ENCODE data around the gene TRIM48.
"Not testable (repeated sequence)": the region's sequence is repeated elsewhere in the genome, so short reads cannot be mapped to it uniquely, and the experiment has no call there.

TRIM48 gene

GRCh38 chr11:55261855-55262254 lies at the start of gene TRIM48:
TRIM48 (plus strand) TSS chr11:55262155; CDS start chr11:55262268, 113 bp downstream.
- not testable (repeated sequence) for DNase-seq (ENCODE audit: low read depth); H3K9ac ChIP-seq (ENCODE audit: low read length); H3K4me3 ChIP-seq (ENCODE audit: low read length); H3K9me3 ChIP-seq (ENCODE audit: control insufficient read depth, low read length); H3K27me3 ChIP-seq (replicated peaks; ENCODE audit: control insufficient read depth, insufficient read depth, low read length); H3K4me1 ChIP-seq (ENCODE audit: control insufficient read depth, insufficient read depth, low read length); H3K36me3 ChIP-seq (ENCODE audit: control insufficient read depth, insufficient read depth, low read length, severe bottlenecking)

- not testable (repeated sequence) for H3K27me3 ChIP-seq (replicated peaks; ENCODE audit: control insufficient read depth, insufficient read depth, low read length); H3K9ac ChIP-seq (ENCODE audit: low read length); H3K4me3 ChIP-seq (ENCODE audit: low read length); H3K9me3 ChIP-seq (ENCODE audit: control insufficient read depth, low read length); H3K36me3 ChIP-seq (ENCODE audit: control insufficient read depth, insufficient read depth, low read length, severe bottlenecking); H3K4me1 ChIP-seq (ENCODE audit: control insufficient read depth, insufficient read depth, low read length); DNase-seq (ENCODE audit: low read depth)
Observed at GRCh38 chr11:55238316-55238715, 23.6 kb upstream of the TRIM48 start.

GRCh38 chr11:55263081-55263480 lies 1.1 kb downstream of the TRIM48 start:
- Histone ChIP-seq H3K9ac (ENCODE audit: low read length) (no peak overlapping the region), H3K4me1 (ENCODE audit: control insufficient read depth, insufficient read depth, low read length) (no peaks in the 10 kb centered on the region), H3K9me3 (ENCODE audit: control insufficient read depth, low read length) (no peaks in the 10 kb centered on the region), H3K4me3 (ENCODE audit: low read length) (no peak overlapping the region), H3K36me3 (ENCODE audit: control insufficient read depth, insufficient read depth, low read length, severe bottlenecking) (no peaks in the 10 kb centered on the region), H3K27me3 (replicated peaks; ENCODE audit: control insufficient read depth, insufficient read depth, low read length) (no peaks in the 10 kb centered on the region)
- DNase-seq (ENCODE audit: low read depth): no peak

All from adipocyte (in vitro differentiated cells).